HEK293T (cell line): ENCODE results near the gene THSD4.

Source experiments
- FOXA1 ChIP-seq: fragments of 450-650 bp; IDR thresholded peaks from 2 replicates; pipeline ENCODE4 v1.6.1; 2016; ENCODE audit warnings: mild to moderate bottlenecking
- ZNF384 ChIP-seq: fragments of 450-650 bp; IDR thresholded peaks from 2 replicates; pipeline ENCODE4 v1.6.1; 2016

- TF ChIP-seq FOXA1, result no peak
- no peak for TF ChIP-seq ZNF384
Measured at GRCh38 chr15:71815301-71815700, 700.0 kb downstream of the THSD4 start.
